GM12878 (cell line): ENCODE measurements around the gene MEIOB. TPM values are rescaled to one million over a fixed set of nuclear protein-coding genes. Genes with fewer than 3 reads are reported as not detected.

Source experiments
- ATAC-seq: fragments of 200-7000 bp; cut with Tn5 transposase; 3 replicates; pipeline ENCODE4 v1.9.1; 2020; ENCODE audit warnings: mild to moderate bottlenecking, moderate library complexity
- BruUV-seq: library from RNA; stranded (reverse); fragments of 400-500 nt; replicated peaks from 2 replicates; lab custom pipeline; 2021; lab: Mats Ljungman, UMichigan
- CTCF ChIA-PET: fragments of 300-600 bp; sonication (Branson Sonifier 250); formaldehyde crosslinking; extraction: SDS; loops from one replicate; lab custom pipeline; 2021; ENCODE audit warnings: inconsistent platforms; lab: Yijun Ruan, JAX
- POLR2A ChIA-PET: fragments of 350-600 bp; formaldehyde crosslinking; extraction: SDS; loops from one replicate; lab custom pipeline; 2021; ENCODE audit warnings: inconsistent platforms; lab: Charles Lee
- RAD21 ChIA-PET: fragments of 300-600 bp; sonication (Branson Sonifier 250); formaldehyde crosslinking; loops from one replicate; lab custom pipeline; 2023; ENCODE audit warnings: antibody characterized with exemption; ENCODE audit not compliant: unreplicated experiment; lab: Charles Lee
- SMC1A ChIA-PET: fragments of 300-600 bp; sonication (Branson Sonifier 250); formaldehyde crosslinking; loops from one replicate; lab custom pipeline; 2023; ENCODE audit not compliant: unreplicated experiment, uncharacterized antibody; lab: Charles Lee
- DNase-seq: peaks from one replicate; pipeline ENCODE4 v3.0.0-alpha.2; 2011; ENCODE audit warnings: low read depth, low spot score
- FAIRE-seq: peaks from 3 replicates; lab custom pipeline; 2011; peaks lifted over from hg19 to GRCh38; lab: Jason Lieb, UNC
- H2AFZ ChIP-seq: 2 replicates; pipeline ENCODE4 v1.6.0; 2011; ENCODE audit warnings: low read depth, low read length, control low read depth; ENCODE audit not compliant: control insufficient read depth
- H3K27ac ChIP-seq: 2 replicates; pipeline ENCODE4 v1.5.1; 2011; ENCODE audit warnings: control low read depth; ENCODE audit not compliant: control insufficient read depth, insufficient read depth
- H3K27me3 ChIP-seq, 2 experiments: replicated peaks in 1 of 2; 2 replicates each; pipeline versions ENCODE4 v1.6.0 to v1.6.1; 2011; ENCODE audit warnings: low read length in 1 of 2; ENCODE audit not compliant: control insufficient read depth in 2 of 2, insufficient read depth in 2 of 2
- H3K36me3 ChIP-seq, 2 experiments: 2 replicates each; pipeline ENCODE4 v1.5.1; 2011; ENCODE audit warnings: low read length in 1 of 2; ENCODE audit not compliant: control insufficient read depth in 2 of 2, insufficient read depth in 2 of 2
- H3K4me1 ChIP-seq: 2 replicates; pipeline ENCODE4 v1.6.1; 2011; ENCODE audit warnings: mild to moderate bottlenecking, low read length, moderate library complexity, mixed read lengths; ENCODE audit not compliant: control insufficient read depth, insufficient read depth
- H3K4me2 ChIP-seq: 2 replicates; pipeline ENCODE4 v1.6.0; 2011; ENCODE audit warnings: control low read depth; ENCODE audit not compliant: control insufficient read depth, insufficient read depth
- H3K4me3 ChIP-seq: fragments of 200-600 bp; sonication (generic); 2 replicates; pipeline ENCODE4 v1.5.1; 2016
- H3K79me2 ChIP-seq: 2 replicates; pipeline ENCODE4 v1.6.0; 2011; ENCODE audit warnings: low read length; ENCODE audit not compliant: control insufficient read depth, insufficient read depth
- H3K9ac ChIP-seq: 2 replicates; pipeline ENCODE4 v1.8.0; 2011; ENCODE audit warnings: low read length, control low read depth, mixed read lengths; ENCODE audit not compliant: control insufficient read depth, insufficient read depth
- H3K9me3 ChIP-seq: replicated peaks from 3 replicates; pipeline ENCODE4 v1.5.1; 2011; ENCODE audit warnings: mild to moderate bottlenecking, low read length; ENCODE audit not compliant: control insufficient read depth, insufficient read depth
- H4K20me1 ChIP-seq: 2 replicates; pipeline ENCODE4 v1.6.0; 2011; ENCODE audit not compliant: control insufficient read depth, insufficient read depth
- ATF7 ChIP-seq: fragments of 450-650 bp; IDR thresholded peaks from 2 replicates; pipeline ENCODE4 v1.6.1; 2016; ENCODE audit warnings: low read depth, mild to moderate bottlenecking
- BCL11A ChIP-seq: IDR thresholded peaks from 2 replicates; pipeline ENCODE4 v1.6.1; 2011; ENCODE audit warnings: low read depth, low read length
- CBX5 ChIP-seq: sonication (generic); IDR thresholded peaks from 2 replicates; pipeline ENCODE4 v1.6.1; 2016; ENCODE audit warnings: low read depth, moderate library complexity, mild to moderate bottlenecking, inconsistent platforms
- CREM ChIP-seq: IDR thresholded peaks from 2 replicates; pipeline ENCODE4 v1.6.1; 2014; ENCODE audit warnings: antibody characterized with exemption, low read depth
- CTCF ChIP-seq, 3 experiments: IDR thresholded peaks in 2 of 3; conservative IDR thresholded peaks in 1 of 3; 2 replicates each; pipeline ENCODE4 v1.5.1; 2011; ENCODE audit warnings: low read depth in 3 of 3, low read length in 3 of 3, mild to moderate bottlenecking in 3 of 3, control low read depth in 2 of 3, moderate library complexity in 2 of 3, inconsistent platforms in 1 of 3, mixed read lengths in 1 of 3; ENCODE audit not compliant: control insufficient read depth in 2 of 3, insufficient read depth in 1 of 3; ENCODE audit errors: extremely low read depth in 1 of 3
- EZH2 ChIP-seq: IDR thresholded peaks from 2 replicates; pipeline ENCODE4 v1.6.1; 2012; ENCODE audit warnings: low read depth, mild to moderate bottlenecking, control low read depth, inconsistent platforms, low read length, borderline replicate concordance; ENCODE audit not compliant: control insufficient read depth
- HCFC1 ChIP-seq: fragments of 150-350 bp; IDR thresholded peaks from 2 replicates; pipeline ENCODE4 v1.6.1; 2014; ENCODE audit warnings: low read length
- NR2C1 ChIP-seq: fragments of 450-650 bp; IDR thresholded peaks from 2 replicates; pipeline ENCODE4 v1.6.1; 2017; ENCODE audit warnings: antibody characterized with exemption, mild to moderate bottlenecking, moderate library complexity
- POLR2AphosphoS5 ChIP-seq: IDR thresholded peaks from 2 replicates; pipeline ENCODE4 v1.6.1; 2011; ENCODE audit warnings: mild to moderate bottlenecking, low read length, inconsistent platforms
- RAD21 ChIP-seq: IDR thresholded peaks from 2 replicates; pipeline ENCODE4 v1.6.1; 2011; ENCODE audit warnings: mild to moderate bottlenecking, low read depth, low read length, moderate library complexity; ENCODE audit not compliant: insufficient read depth
- RB1 ChIP-seq: fragments of 450-650 bp; formaldehyde crosslinking; IDR thresholded peaks from 2 replicates; pipeline ENCODE4 v1.6.1; 2017; ENCODE audit warnings: mild to moderate bottlenecking, borderline replicate concordance
- RBBP5 ChIP-seq: fragments of 200-600 bp; sonication (generic); conservative IDR thresholded peaks from 2 replicates; pipeline ENCODE4 v1.6.1; 2016
- RFX5 ChIP-seq: IDR thresholded peaks from 2 replicates; pipeline ENCODE4 v1.6.1; 2011; ENCODE audit warnings: low read depth, low read length, improper control_type of control experiment
- SRF ChIP-seq, 2 experiments: IDR thresholded peaks; 2 replicates each; pipeline ENCODE4 v1.6.1; 2011; ENCODE audit warnings: low read depth in 2 of 2, low read length in 2 of 2, mild to moderate bottlenecking in 1 of 2, moderate library complexity in 1 of 2
- ZNF274 ChIP-seq: IDR thresholded peaks from one replicate; pipeline ENCODE4 v1.8.0; 2011; ENCODE audit not compliant: insufficient read length, insufficient read depth
- WGBS: methylation state at CpG from one replicate; pipeline ENCODE4 v1.1.6; 2016; ENCODE audit warnings: low lambda C conversion rate; ENCODE audit not compliant: insufficient replicate concordance, insufficient coverage; ENCODE audit errors: missing lambda C conversion rate; 5-methylcytosine and 5-hydroxymethylcytosine counted together
- in situ Hi-C: fragments of 300-500 bp; cut with MboI; formaldehyde crosslinking; loops from 9 replicates; pipeline ENCODE4 v1.14.3; 2018; ENCODE audit warnings: mixed read lengths
- intact Hi-C: fragments of 100-400 bp; cut with micrococcal nuclease; formaldehyde crosslinking; loops from one replicate; pipeline ENCODE4 v1.14.2; 2022; ENCODE audit not compliant: unreplicated experiment
- polyA plus RNA-seq, 11 experiments: library from polyadenylated mRNA; depleted of rRNA in 4 of 11; unstranded in 6 of 11; stranded (reverse) in 5 of 11; fragments of >200 nt; fragmentation: Nextera tagmentation in 4 of 11; fragmentation: Illumina TruSeq in 1 of 11; extraction: Ambion mirVana in 4 of 11; extraction: Trizol in 1 of 11; gene quantifications; 1 replicate in 1 of 11; 2 replicates in 10 of 11; pipeline versions ENCODE4 v1.2.1 to v1.2.3, GENCODE V29; 2011 to 2016; ENCODE audit warnings: inconsistent platforms in 2 of 11, missing spikeins in 2 of 11, low read depth in 1 of 11
- total RNA-seq, 4 experiments: library from RNA; depleted of rRNA in 3 of 4; stranded (reverse); fragments of >200 nt in 3 of 4; fragmentation: Illumina TruSeq in 1 of 4; extraction: Trizol in 1 of 4; gene quantifications; 2 replicates each; pipeline versions ENCODE4 v1.2.1 to v1.2.3, GENCODE V29; 2013 to 2021
- TF ChIP-seq, protein P1 (sequence below): fragments of 150-350 bp; IDR thresholded peaks from 2 replicates; pipeline ENCODE4 v1.6.1; 2014; ENCODE audit warnings: mild to moderate bottlenecking, low read depth, low read length
- TF ChIP-seq, protein P2 (sequence below): fragments of 450-650 bp; IDR thresholded peaks from 2 replicates; pipeline ENCODE4 v1.6.1; 2018; ENCODE audit warnings: borderline replicate concordance, mild to moderate bottlenecking; ENCODE audit not compliant: partially characterized antibody

The MEIOB gene
- total and polyA plus RNA-seq, 10 of the 15 experiments (the other 5 are each of a cell fraction or from before 2014, with no cell fraction given) = 0.04 to 0.26 (median 0.09) TPM; not detected in 5

DNA sequence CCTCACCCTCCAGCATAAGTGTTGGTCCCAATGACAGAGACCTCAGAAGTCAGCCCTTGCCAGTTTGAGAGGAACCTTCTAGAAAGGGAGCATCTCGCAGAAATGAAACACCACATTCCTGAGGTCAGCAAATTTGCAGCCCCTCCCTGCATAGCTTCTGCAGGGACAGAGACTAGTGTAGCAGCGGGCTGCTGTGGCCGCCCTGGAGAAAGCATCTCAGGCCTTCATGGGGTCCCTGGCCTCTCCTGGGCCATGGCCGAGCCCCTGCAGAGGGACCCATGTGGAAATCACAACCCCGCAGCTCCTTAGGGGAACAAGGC, 34.8 kb upstream of the MEIOB start:
- 11% methylated on average over 5 of the region's 5 CpGs for WGBS
- Histone ChIP-seq H3K4me2 (no peak overlapping the region), H3K79me2 (no peaks in the 10 kb centered on the region), H3K4me1 (no peaks in the 10 kb centered on the region), H3K4me3 (no peak overlapping the region), H3K9ac (no peak overlapping the region), H3K9me3 (no peaks in the 10 kb centered on the region), H3K27me3 (no peaks in the 10 kb centered on the region; a peak in 1 of 4 replicates), H3K36me3 (no peaks in the 10 kb centered on the region), H4K20me1 (no peaks in the 10 kb centered on the region), H2AFZ (no peak overlapping the region), H3K27ac (no peak overlapping the region)
- CTCF ChIA-PET = no interaction called here
- BruUV-seq = no TSS peak
- in situ Hi-C loops (no loop called here), intact Hi-C loops (no loop called here)
- RAD21 ChIA-PET = no interaction called here
- FAIRE-seq (no peak), DNase-seq (no peak), ATAC-seq (no peak)
- POLR2A ChIA-PET = no interaction called here
- TF ChIP-seq HCFC1 (no peak), NR2C1 (no peak), RB1 (no peak), EZH2 (no peak), RBBP5 (no peak), RAD21 (no peak), ZNF274 (no peak), CTCF (IDR thresholded peaks at IDR 0.05 in 2 of 3, conservative IDR thresholded peaks at IDR 0.05 in 1 of 3; ENCODE audit: control insufficient read depth in 2 of 3, extremely low read depth in 1 of 3, insufficient read depth in 1 of 3, low read depth in 3 of 3, low read length in 3 of 3) (no peak), CBX5 (no peak), SRF (IDR thresholded peaks at IDR 0.05; ENCODE audit: low read depth in 2 of 2, low read length in 2 of 2) (no peak), CREM (no peak), RFX5 (no peak), ATF7 (no peak), BCL11A (no peak), POLR2AphosphoS5 (no peak)
- TF ChIP-seq, protein P1, sequence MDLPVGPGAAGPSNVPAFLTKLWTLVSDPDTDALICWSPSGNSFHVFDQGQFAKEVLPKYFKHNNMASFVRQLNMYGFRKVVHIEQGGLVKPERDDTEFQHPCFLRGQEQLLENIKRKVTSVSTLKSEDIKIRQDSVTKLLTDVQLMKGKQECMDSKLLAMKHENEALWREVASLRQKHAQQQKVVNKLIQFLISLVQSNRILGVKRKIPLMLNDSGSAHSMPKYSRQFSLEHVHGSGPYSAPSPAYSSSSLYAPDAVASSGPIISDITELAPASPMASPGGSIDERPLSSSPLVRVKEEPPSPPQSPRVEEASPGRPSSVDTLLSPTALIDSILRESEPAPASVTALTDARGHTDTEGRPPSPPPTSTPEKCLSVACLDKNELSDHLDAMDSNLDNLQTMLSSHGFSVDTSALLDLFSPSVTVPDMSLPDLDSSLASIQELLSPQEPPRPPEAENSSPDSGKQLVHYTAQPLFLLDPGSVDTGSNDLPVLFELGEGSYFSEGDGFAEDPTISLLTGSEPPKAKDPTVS = no peak
- TF ChIP-seq, protein P2, sequence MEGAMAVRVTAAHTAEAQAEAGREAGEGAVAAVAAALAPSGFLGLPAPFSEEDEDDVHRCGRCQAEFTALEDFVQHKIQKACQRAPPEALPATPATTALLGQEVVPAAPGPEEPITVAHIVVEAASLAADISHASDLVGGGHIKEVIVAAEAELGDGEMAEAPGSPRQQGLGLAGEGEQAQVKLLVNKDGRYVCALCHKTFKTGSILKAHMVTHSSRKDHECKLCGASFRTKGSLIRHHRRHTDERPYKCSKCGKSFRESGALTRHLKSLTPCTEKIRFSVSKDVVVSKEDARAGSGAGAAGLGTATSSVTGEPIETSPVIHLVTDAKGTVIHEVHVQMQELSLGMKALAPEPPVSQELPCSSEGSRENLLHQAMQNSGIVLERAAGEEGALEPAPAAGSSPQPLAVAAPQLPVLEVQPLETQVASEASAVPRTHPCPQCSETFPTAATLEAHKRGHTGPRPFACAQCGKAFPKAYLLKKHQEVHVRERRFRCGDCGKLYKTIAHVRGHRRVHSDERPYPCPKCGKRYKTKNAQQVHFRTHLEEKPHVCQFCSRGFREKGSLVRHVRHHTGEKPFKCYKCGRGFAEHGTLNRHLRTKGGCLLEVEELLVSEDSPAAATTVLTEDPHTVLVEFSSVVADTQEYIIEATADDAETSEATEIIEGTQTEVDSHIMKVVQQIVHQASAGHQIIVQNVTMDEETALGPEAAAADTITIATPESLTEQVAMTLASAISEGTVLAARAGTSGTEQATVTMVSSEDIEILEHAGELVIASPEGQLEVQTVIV = no peak
- SMC1A ChIA-PET = no interaction called here
